Stimulated activated CD8-positive, alpha-beta memory T cell treated with anti-CD3 and anti-CD28 coated beads, Interleukin-15, amount 100 ng/mL, for 4 hours (primary cell): Measurements from ENCODE around the gene UBE2B.
"Not testable (repeated sequence)": the region's sequence is repeated elsewhere in the genome, so short reads cannot be mapped to it uniquely, and the experiment has no call there.

ENCODE experiments used
- DNase-seq, 2 donors: peaks; one replicate each; pipeline ENCODE4 v3.0.0-alpha.2; 2020; ENCODE audit warnings: low read depth in 2 of 2

UBE2B gene

GRCh38 chr5:134398609-134399155, 27.3 kb downstream of the UBE2B start:
- no peak for DNase-seq

- DNase-seq, result no peak
Observed at GRCh38 chr5:134403951-134404350, 32.6 kb downstream of the UBE2B start.

- no peak for DNase-seq
Observed at GRCh38 chr5:134406390-134406789, 35.0 kb downstream of the UBE2B start.

- DNase-seq, result no peak
Observed at GRCh38 chr5:134409321-134409720, 38.0 kb downstream of the UBE2B start.

GRCh38 chr5:134410822-134411221, 39.5 kb downstream of the UBE2B start:
- DNase-seq, result no peak

GRCh38 chr5:134411228-134411545, 39.8 kb downstream of the UBE2B start:
- no peak for DNase-seq

GRCh38 chr5:134411546-134412266, 40.3 kb downstream of the UBE2B start, which contains the start of gene CDKN2AIPNL:
Gene CDKN2AIPNL, minus strand, starts transcription at chr5:134411881. Its CDS starts 27 bp downstream, at chr5:134411854.
- DNase-seq, result peak; percentile 78 to 82

- DNase-seq, result no peak
Observed at GRCh38 chr5:134413046-134413445, 41.7 kb downstream of the UBE2B start.

GRCh38 chr5:134417707-134418106, 46.3 kb downstream of the UBE2B start:
- DNase-seq, result no peak

GRCh38 chr5:134418958-134419357, 47.6 kb downstream of the UBE2B start:
- DNase-seq, result no peak

GRCh38 chr5:134420343-134420742, 49.0 kb downstream of the UBE2B start:
- no peak for DNase-seq

- DNase-seq, result not testable (repeated sequence)
Observed at GRCh38 chr5:134421038-134421437, 49.7 kb downstream of the UBE2B start.

- DNase-seq, result no peak
Observed at GRCh38 chr5:134422791-134423365, 51.5 kb downstream of the UBE2B start.

GRCh38 chr5:134423376-134423775, 52.0 kb downstream of the UBE2B start:
- no peak for DNase-seq

GRCh38 chr5:134426361-134426760, 55.0 kb downstream of the UBE2B start:
- DNase-seq, result no peak

- DNase-seq, result no peak
Observed at GRCh38 chr5:134427540-134428041, 56.2 kb downstream of the UBE2B start.

- no peak for DNase-seq
Observed at GRCh38 chr5:134430001-134430569, 58.7 kb downstream of the UBE2B start.

GRCh38 chr5:134432174-134432573, 60.8 kb downstream of the UBE2B start:
- no peak for DNase-seq

- DNase-seq, result no peak
Observed at GRCh38 chr5:134432677-134433359, 61.4 kb downstream of the UBE2B start.

- no peak for DNase-seq
Observed at GRCh38 chr5:134435560-134435959, 64.2 kb downstream of the UBE2B start.

GRCh38 chr5:134436523-134437339, 65.4 kb downstream of the UBE2B start:
- DNase-seq, result peak in 1 of 2 donors; percentile 8
